Left lung (tissue), 14 donors: ENCODE data around the gene LAT. TPM values are rescaled to one million over a fixed set of nuclear protein-coding genes. Genes with fewer than 3 reads are reported as not detected.

ENCODE experiments used
- ATAC-seq: fragments of 200-7000 bp; cut with Tn5 transposase; one replicate; pipeline ENCODE4 v1.9.1; 2020; ENCODE audit warnings: moderate library complexity
- DNase-seq, 4 donors: peaks; one replicate each; pipeline ENCODE4 v3.0.0-alpha.2; 2013 to 2020
- H3K27ac ChIP-seq, 2 donors: fragments of 200-600 bp; sonication (generic) in 1 of 2; one replicate each; pipeline versions ENCODE4 v1.5.0 to v1.8.0; 2020 to 2021
- H3K27me3 ChIP-seq, 2 donors: fragments of 200-600 bp; sonication (generic) in 1 of 2; one replicate each; pipeline versions ENCODE4 v1.5.0 to v1.8.0; 2020 to 2021
- H3K36me3 ChIP-seq, 2 donors: fragments of 200-600 bp; sonication (generic) in 1 of 2; one replicate each; pipeline versions ENCODE4 v1.5.0 to v1.8.0; 2020 to 2021
- H3K4me1 ChIP-seq, 2 donors: fragments of 200-600 bp; one replicate each; pipeline ENCODE4 v1.8.0; 2021
- H3K4me3 ChIP-seq, 2 donors: fragments of 200-600 bp; sonication (generic) in 1 of 2; one replicate each; pipeline versions ENCODE4 v1.5.0 to v1.8.0; 2020 to 2021; ENCODE audit warnings: mild to moderate bottlenecking in 1 of 2
- H3K9me3 ChIP-seq, 2 donors: fragments of 200-600 bp; sonication (generic) in 1 of 2; one replicate each; pipeline versions ENCODE4 v1.5.0 to v1.8.0; 2020 to 2021
- CTCF ChIP-seq, 2 donors: fragments of 200-600 bp; sonication (generic) in 1 of 2; IDR thresholded peaks; one replicate each; pipeline versions ENCODE4 v1.5.0 to v1.8.0; 2021; ENCODE audit warnings: antibody characterized with exemption in 2 of 2
- intact Hi-C, 2 donors: fragments of 100-400 bp; cut with DNase I; formaldehyde crosslinking; loops; one replicate each; pipeline versions ENCODE4 v1.11.2 to v1.14.2; 2022
- long read RNA-seq, 12 donors: library from polyadenylated mRNA in 2 of 12; unstranded in 2 of 12; transcript quantifications; one replicate each; pipeline ENCODE4 v2.0.0 and lab custom pipeline, GENCODE V29; 2019 to 2026
- polyA plus RNA-seq, 6 donors: library from polyadenylated mRNA; unstranded; fragments of 120-200 nt; gene quantifications; one replicate each; pipeline ENCODE4 v1.2.1, GENCODE V29; 2013; ENCODE audit not compliant: insufficient read length in 6 of 6
- total RNA-seq, 2 donors: library from RNA; stranded (reverse); fragmentation: NEBNext Ultra II Directional; extraction: Animal tissue kit (Norgen Biotek cat#: 25700); gene quantifications; one replicate each; pipeline ENCODE4 v1.2.1, GENCODE V29; 2021
- donor health status: DM: no; HTN: yes; CAD: no.
- donor health status: DM: no; HTN: no; CAD: no.

LAT gene
- 10 to 100 TPM in 1 of 2 donors, 1 to 10 TPM in 1; 5.8 to 14.0 TPM for total RNA-seq
- 1 to 10 TPM; 5.1 to 7.9 (median 7.0) TPM for polyA plus RNA-seq
- long read RNA-seq, donor 1, partial matches to known transcripts, result 0 of 2 reads
- long read RNA-seq, donor 1, other reads (novel, unspliced or antisense), result 0 of 2 reads
- long read RNA-seq, donor 2, partial matches to known transcripts, result 0 of 3 reads
- long read RNA-seq, donor 2, other reads (novel, unspliced or antisense), result 0 of 3 reads
- long read RNA-seq, donor 3, partial matches to known transcripts, result 0 of 1 reads
- long read RNA-seq, donor 3, other reads (novel, unspliced or antisense), result 0 of 1 reads
- long read RNA-seq, donor 4, partial matches to known transcripts, result 0 of 6 reads
- long read RNA-seq, donor 4, other reads (novel, unspliced or antisense), result 2 of 6 reads
- long read RNA-seq, donor 5, partial matches to known transcripts, result 0 of 1 reads
- long read RNA-seq, donor 5, other reads (novel, unspliced or antisense), result 0 of 1 reads
- long read RNA-seq, donor 6, partial matches to known transcripts, result 0 of 1 reads
- long read RNA-seq, donor 6, other reads (novel, unspliced or antisense), result 0 of 1 reads
- long read RNA-seq, donor 7, result 0 reads
- long read RNA-seq, donor 8, partial matches to known transcripts, result 0 of 4 reads
- long read RNA-seq, donor 8, other reads (novel, unspliced or antisense), result 0 of 4 reads
- long read RNA-seq, donor 9, result 0 reads
- long read RNA-seq, donor 10, transcript LAT-203 (12 exons, 1,616 nt), result major isoform, 5 of 12 reads
- long read RNA-seq, donor 10, partial matches to known transcripts, result 1 of 12 reads
- long read RNA-seq, donor 10, other reads (novel, unspliced or antisense), result 3 of 12 reads
- long read RNA-seq, donor 11, result 0 reads
- long read RNA-seq, donor 12, result 0 reads

- Histone ChIP-seq H3K27ac (peak within 1 kb of the TSS in 1 of 2 donors; percentile 45), H3K9me3 (peaks cover 0 to 5% of the 10 kb centered on the region in 2 donors), H3K4me3 (peak within 1 kb of the TSS in 1 of 2 donors; percentile 35), H3K27me3 (no peaks in the 10 kb centered on the region), H3K36me3 (peaks cover 0 to 99% of the 10 kb centered on the region in 2 donors), H3K4me1 (peaks cover 0 to 17% of the 10 kb centered on the region in 2 donors)
- peak; percentile 51 for ATAC-seq
- TF ChIP-seq CTCF (IDR thresholded peaks at IDR 0.05), result no peak
- peak in 2 of 4 donors; percentile 48 to 86 for DNase-seq
- intact Hi-C loops, result no loop called here
Observed at GRCh38 chr16:28984619-28985135, at the start of gene LAT. TSS of gene LAT (plus strand) at chr16:28985052. CDS start at chr16:28985418, 366 bp downstream.

- no peaks in the 10 kb centered on the region for H3K36me3 ChIP-seq
- peaks cover 0 to 13% of the 10 kb centered on the region in 2 donors for H3K4me1 ChIP-seq
- DNase-seq (no peak), ATAC-seq (no peak)
- H3K27ac ChIP-seq, result no peak overlapping the region
- no peak overlapping the region for H3K4me3 ChIP-seq
- no peaks in the 10 kb centered on the region for H3K9me3 ChIP-seq
- no peak for TF ChIP-seq CTCF (IDR thresholded peaks at IDR 0.05)
- no peaks in the 10 kb centered on the region for H3K27me3 ChIP-seq
- intact Hi-C loops, result loop anchor here in 1 of 2 donors (10.0 kb wide), 1 partner anchor 111 kb away; the partner anchor contains the start of gene ATXN2L
Observed at GRCh38 chr16:28935346-28935745, 49.5 kb upstream of the LAT start.

- Histone ChIP-seq H3K36me3 (no peaks in the 10 kb centered on the region), H3K9me3 (no peaks in the 10 kb centered on the region), H3K27ac (no peak overlapping the region), H3K4me3 (peak overlapping the region; percentile 16 to 27), H3K27me3 (no peaks in the 10 kb centered on the region), H3K4me1 (peaks cover 0 to 13% of the 10 kb centered on the region in 2 donors)
- ATAC-seq (peak; percentile 99), DNase-seq (peak in 3 of 4 donors; percentile 65 to 95 (median 89))
- intact Hi-C loops, result loop anchor here in 1 of 2 donors (10.0 kb wide), 1 partner anchor 111 kb away; the partner anchor contains the start of gene ATXN2L
- TF ChIP-seq CTCF (IDR thresholded peaks at IDR 0.05), result no peak
Observed at GRCh38 chr16:28935924-28936783, 48.7 kb upstream of the LAT start.

GRCh38 chr16:28936784-28937155 lies 48.1 kb upstream of the LAT start:
- intact Hi-C loops, result loop anchor here in 1 of 2 donors (10.0 kb wide), 1 partner anchor 112 kb away; the partner anchor contains the start of gene ATXN2L
- TF ChIP-seq CTCF (IDR thresholded peaks at IDR 0.05), result no peak
- peaks cover 0 to 13% of the 10 kb centered on the region in 2 donors for H3K4me1 ChIP-seq
- no peaks in the 10 kb centered on the region for H3K9me3 ChIP-seq
- ATAC-seq (no peak), DNase-seq (peak in 2 of 4 donors; percentile 32 to 80)
- H3K27me3 ChIP-seq, result no peaks in the 10 kb centered on the region
- peak overlapping the region in 1 of 2 donors; percentile 27 for H3K4me3 ChIP-seq
- no peaks in the 10 kb centered on the region for H3K36me3 ChIP-seq
- H3K27ac ChIP-seq, result no peak overlapping the region
